ENCODE results near the gene SSB. TPM values are rescaled to one million over a fixed set of nuclear protein-coding genes. Genes with fewer than 3 reads are reported as not detected.

The SSB gene
- total RNA-seq, 1 experiment from 2014 or later = 256 TPM

Other genes starting within 250 kb of the SSB start
- 33.2 and 40.0 TPM in 2 replicates for gene FASTKD1, start 225.0 kb upstream of the SSB start, total RNA-seq (2014; rRNA removed; shearing (Covaris generic))
- 41.1 and 56.2 TPM in 2 replicates for gene PPIG, start 214.5 kb upstream of the SSB start, total RNA-seq (2014; rRNA removed; shearing (Covaris generic))
- gene CFAP210, start 104.5 kb upstream of the SSB start, total RNA-seq (2014; rRNA removed; shearing (Covaris generic)) = not detected in 2 replicates
- gene PHOSPHO2, start 104.4 kb upstream of the SSB start, total RNA-seq (2014; rRNA removed; shearing (Covaris generic)) = 4.7 and 4.9 TPM in 2 replicates
- gene KLHL23, start 65.0 kb upstream of the SSB start, total RNA-seq (2014; rRNA removed; shearing (Covaris generic)) = 51.1 and 52.3 TPM in 2 replicates
- 40.5 and 41.2 TPM in 2 replicates for gene METTL5, start 26.0 kb downstream of the SSB start, total RNA-seq (2014; rRNA removed; shearing (Covaris generic))
- 26.4 and 31.4 TPM in 2 replicates for gene UBR3, start 28.6 kb downstream of the SSB start, total RNA-seq (2014; rRNA removed; shearing (Covaris generic))

Data from SJCRH30 (cell line).